Mesenchymal stem cell (in vitro differentiated cells and primary cell): Measurements from ENCODE around the gene CENPN. TPM values are rescaled to one million over a fixed set of nuclear protein-coding genes. Genes with fewer than 3 reads are reported as not detected.

Experiments
- DNase-seq: peaks from one replicate; pipeline ENCODE4 v3.0.0-alpha.2; 2013
- H2AFZ ChIP-seq: one replicate; pipeline ENCODE4 v1.6.1; 2013; ENCODE audit warnings: low read depth, mild to moderate bottlenecking, control low read depth, inconsistent platforms, low read length, moderate library complexity
- H2AK5ac ChIP-seq: 2 replicates; pipeline ENCODE4 v1.6.1; 2013; ENCODE audit warnings: low read length, moderate library complexity, mild to moderate bottlenecking, inconsistent platforms; ENCODE audit not compliant: severe bottlenecking
- H2BK120ac ChIP-seq: one replicate; pipeline ENCODE4 v1.6.1; 2013; ENCODE audit warnings: low read depth, mild to moderate bottlenecking, inconsistent platforms, low read length, moderate library complexity
- H2BK12ac ChIP-seq, 2 experiments: one replicate each; pipeline ENCODE4 v1.6.1; 2013; ENCODE audit warnings: inconsistent platforms in 2 of 2, low read length in 2 of 2, mild to moderate bottlenecking in 2 of 2, moderate library complexity in 2 of 2, control low read depth in 1 of 2
- H2BK15ac ChIP-seq: one replicate; pipeline ENCODE4 v1.6.1; 2013; ENCODE audit warnings: mild to moderate bottlenecking, low read depth, inconsistent platforms; ENCODE audit not compliant: poor library complexity, severe bottlenecking
- H2BK5ac ChIP-seq: 2 replicates; pipeline ENCODE4 v1.6.1; 2013; ENCODE audit warnings: low read depth, mild to moderate bottlenecking, low read length, control low read depth, inconsistent platforms; ENCODE audit not compliant: poor library complexity, severe bottlenecking
- H3K14ac ChIP-seq, 2 experiments: one replicate each; pipeline ENCODE4 v1.6.1; 2013; ENCODE audit warnings: inconsistent platforms in 2 of 2, low read length in 2 of 2, control low read depth in 1 of 2, mild to moderate bottlenecking in 1 of 2, moderate library complexity in 1 of 2
- H3K18ac ChIP-seq, 2 experiments: one replicate each; pipeline ENCODE4 v1.6.1; 2013; ENCODE audit warnings: inconsistent platforms in 2 of 2, low read length in 2 of 2, control low read depth in 1 of 2, low read depth in 1 of 2, mild to moderate bottlenecking in 1 of 2
- H3K23ac ChIP-seq, 2 experiments: one replicate each; pipeline ENCODE4 v1.6.1; 2013; ENCODE audit warnings: inconsistent platforms in 2 of 2, low read length in 2 of 2, mild to moderate bottlenecking in 2 of 2, moderate library complexity in 2 of 2, control low read depth in 1 of 2
- H3K27ac ChIP-seq: 2 replicates; pipeline ENCODE4 v1.5.1; 2013; ENCODE audit warnings: mild to moderate bottlenecking, moderate library complexity, low read length, control low read depth, inconsistent platforms; ENCODE audit not compliant: poor library complexity, severe bottlenecking
- H3K27me3 ChIP-seq, 2 experiments: 2 replicates each; pipeline versions ENCODE4 v1.6.1 to v1.7.0; 2013; ENCODE audit warnings: low read length in 2 of 2, mild to moderate bottlenecking in 2 of 2, moderate library complexity in 2 of 2, control low read depth in 1 of 2, inconsistent platforms in 1 of 2; ENCODE audit not compliant: control insufficient read depth in 1 of 2, insufficient read depth in 1 of 2
- H3K36me3 ChIP-seq, 2 experiments: 2 replicates each; pipeline versions ENCODE4 v1.6.1 to v1.7.0; 2013; ENCODE audit warnings: low read length in 2 of 2, control low read depth in 1 of 2, inconsistent platforms in 1 of 2, low read depth in 1 of 2, mild to moderate bottlenecking in 1 of 2; ENCODE audit not compliant: insufficient read depth in 2 of 2, control insufficient read depth in 1 of 2
- H3K4ac ChIP-seq, 2 experiments: one replicate each; pipeline ENCODE4 v1.6.1; 2013; ENCODE audit warnings: inconsistent platforms in 2 of 2, low read length in 2 of 2, mild to moderate bottlenecking in 2 of 2, moderate library complexity in 2 of 2, control low read depth in 1 of 2, low read depth in 1 of 2
- H3K4me1 ChIP-seq: 2 replicates; pipeline ENCODE4 v1.6.1; 2013; ENCODE audit warnings: low read depth, low read length, control low read depth; ENCODE audit not compliant: control insufficient read depth, insufficient read depth
- H3K4me2 ChIP-seq: 2 replicates; pipeline ENCODE4 v1.6.1; 2013; ENCODE audit warnings: low read length, mild to moderate bottlenecking, inconsistent platforms; ENCODE audit not compliant: poor library complexity, severe bottlenecking
- H3K4me3 ChIP-seq, 2 experiments: 2 replicates each; pipeline versions ENCODE4 v1.5.1 to v1.7.0; 2013; ENCODE audit warnings: low read length in 2 of 2, mild to moderate bottlenecking in 2 of 2, control low read depth in 1 of 2, low read depth in 1 of 2; ENCODE audit not compliant: insufficient read depth in 1 of 2
- H3K79me1 ChIP-seq: replicated peaks from 2 replicates; pipeline ENCODE4 v1.6.1; 2013; ENCODE audit warnings: mild to moderate bottlenecking, control low read depth, low read length, inconsistent platforms; ENCODE audit not compliant: poor library complexity, severe bottlenecking
- H3K9ac ChIP-seq: 2 replicates; pipeline ENCODE4 v1.7.0; 2013; ENCODE audit warnings: mild to moderate bottlenecking, low read length, moderate library complexity
- H3K9me3 ChIP-seq: 2 replicates; pipeline ENCODE4 v1.7.0; 2013; ENCODE audit warnings: mild to moderate bottlenecking, low read length; ENCODE audit not compliant: control insufficient read depth
- H4K8ac ChIP-seq: one replicate; pipeline ENCODE4 v1.6.1; 2013; ENCODE audit warnings: inconsistent platforms, mild to moderate bottlenecking, low read length, moderate library complexity
- H4K91ac ChIP-seq: one replicate; pipeline ENCODE4 v1.6.1; 2013; ENCODE audit warnings: mild to moderate bottlenecking, low read length, inconsistent platforms
- WGBS: methylation state at CpG from one replicate; pipeline ENCODE4 v1.1.7; 2013; ENCODE audit warnings: mixed read lengths; 5-methylcytosine and 5-hydroxymethylcytosine counted together
- polyA plus RNA-seq, 2 experiments: library from polyadenylated mRNA; stranded (reverse); fragments of 200-250 nt; gene quantifications; one replicate each; pipeline ENCODE4 v1.2.3, GENCODE V29; 2013

The CENPN gene, protein sequence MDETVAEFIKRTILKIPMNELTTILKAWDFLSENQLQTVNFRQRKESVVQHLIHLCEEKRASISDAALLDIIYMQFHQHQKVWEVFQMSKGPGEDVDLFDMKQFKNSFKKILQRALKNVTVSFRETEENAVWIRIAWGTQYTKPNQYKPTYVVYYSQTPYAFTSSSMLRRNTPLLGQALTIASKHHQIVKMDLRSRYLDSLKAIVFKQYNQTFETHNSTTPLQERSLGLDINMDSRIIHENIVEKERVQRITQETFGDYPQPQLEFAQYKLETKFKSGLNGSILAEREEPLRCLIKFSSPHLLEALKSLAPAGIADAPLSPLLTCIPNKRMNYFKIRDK
- 14.6 TPM for polyA plus RNA-seq (2013, experiment 1 of 2)
- 10.3 TPM for polyA plus RNA-seq (2013, experiment 2 of 2)

DNA sequence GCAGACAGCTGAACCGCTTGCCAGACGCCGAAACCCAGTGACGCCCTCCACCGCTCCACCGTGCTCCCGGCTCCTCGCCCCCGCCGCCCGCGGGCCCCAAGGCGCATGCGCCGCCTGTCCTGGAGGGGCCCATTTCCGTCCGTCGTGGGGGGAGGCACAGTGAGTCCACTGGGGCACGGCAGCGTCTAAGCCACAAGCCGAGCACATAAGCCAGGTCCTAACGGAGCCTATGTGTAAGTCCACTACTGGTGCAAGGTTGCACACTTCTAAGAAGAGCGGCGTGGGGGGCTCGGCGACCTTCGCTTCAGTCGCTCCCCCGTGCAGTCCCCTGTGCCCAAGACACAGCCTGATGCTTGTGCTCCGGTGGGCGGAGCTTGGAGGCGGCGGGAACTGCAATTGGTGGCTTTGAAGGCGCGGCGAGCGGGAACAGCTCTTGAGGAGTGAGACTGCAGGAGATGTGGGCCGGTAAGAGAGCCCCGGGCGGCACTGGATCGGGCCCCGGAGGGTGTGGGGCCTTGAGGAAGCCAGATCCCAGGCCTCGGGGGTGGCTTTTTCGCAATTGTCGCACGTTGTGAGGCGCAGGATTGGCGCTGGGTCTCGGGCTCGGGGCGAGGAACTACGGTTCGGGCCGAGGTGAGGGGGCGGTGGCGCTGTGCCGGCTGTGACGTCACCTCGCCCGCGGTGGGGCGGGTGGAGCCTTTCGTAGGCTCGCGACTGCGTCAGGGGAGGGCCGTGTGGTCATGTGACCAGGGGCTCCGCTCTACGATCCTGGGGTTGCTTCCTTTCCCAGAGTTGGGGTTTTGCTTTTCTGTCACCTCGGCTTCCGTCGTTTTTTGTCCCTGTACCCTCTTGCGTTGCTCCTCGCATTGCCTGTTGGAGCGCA is at the start of gene CENPN, which contains the start of gene CMC2:
CENPN (plus strand) TSS at position 402 of the 883 bp plus-strand sequence. CDS start 4,726 bp downstream, outside the sequence.
CMC2 (minus strand) TSS at position 73 of the 883 bp plus-strand sequence. CDS start 9,491 bp downstream, outside the sequence.
- H3K79me1 ChIP-seq = peaks cover 20% of the 10 kb centered on the region
- H2BK120ac ChIP-seq = peak within 1 kb of the TSS; percentile 97
- under 1% methylated on average over 75 of the region's 75 CpGs for WGBS

DNA sequence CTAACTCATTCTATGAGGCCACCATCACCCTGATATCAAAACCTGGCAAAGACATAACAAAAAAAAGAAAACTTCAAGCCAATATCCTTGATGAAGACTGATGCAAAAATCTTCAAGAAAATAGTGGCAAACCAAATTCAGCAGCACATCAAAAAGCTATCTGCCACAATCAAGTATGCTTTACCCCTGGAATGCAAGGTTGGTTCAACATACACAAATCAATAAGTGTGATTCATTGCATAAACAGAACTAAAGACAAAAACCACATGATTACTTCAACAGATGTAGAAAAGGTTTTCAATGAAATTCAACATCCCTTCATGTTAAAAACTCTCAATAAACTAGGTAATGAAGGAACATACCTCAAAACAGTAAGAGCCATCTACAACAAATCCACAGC is 48.7 kb upstream of the CENPN start:
- H2BK12ac ChIP-seq = no peak overlapping the region
- H2AFZ ChIP-seq = no peak overlapping the region
- no peak overlapping the region for H2BK120ac ChIP-seq
- no peaks in the 10 kb centered on the region for H3K36me3 ChIP-seq
- H3K27me3 ChIP-seq = no peaks in the 10 kb centered on the region
- H3K4ac ChIP-seq = no peak overlapping the region
- no peak overlapping the region for H3K9ac ChIP-seq
- no peak overlapping the region for H2BK5ac ChIP-seq
- H3K4me2 ChIP-seq = no peak overlapping the region
- H3K23ac ChIP-seq = no peak overlapping the region
- no peak overlapping the region for H3K18ac ChIP-seq
- H4K91ac ChIP-seq = no peak overlapping the region
- no peak overlapping the region for H2BK15ac ChIP-seq
- no peak overlapping the region for H4K8ac ChIP-seq
- no peak for DNase-seq
- no peak overlapping the region for H3K14ac ChIP-seq
- peaks cover 51% of the 10 kb centered on the region for H3K9me3 ChIP-seq
- H3K79me1 ChIP-seq = peaks cover 6% of the 10 kb centered on the region
- H3K4me1 ChIP-seq = peaks cover 6% of the 10 kb centered on the region
- peak overlapping the region in 1 of 2 experiments; percentile 27 for H3K4me3 ChIP-seq
- H3K27ac ChIP-seq = no peak overlapping the region
- no peak overlapping the region for H2AK5ac ChIP-seq

More for the DNA sequence above, at the start of gene CENPN, which contains the start of gene CMC2:
- Histone ChIP-seq H3K4me1 (peaks cover 12% of the 10 kb centered on the region), H3K36me3 (no peaks in the 10 kb centered on the region), H3K4me2 (peak within 1 kb of the TSS; percentile 92), H2AK5ac (no peak within 1 kb of the TSS), H3K14ac (peak within 1 kb of the TSS in 1 of 2 experiments; percentile 87), H2BK5ac (peak within 1 kb of the TSS; percentile 99), H3K23ac (peak within 1 kb of the TSS in 1 of 2 experiments; percentile 64), H3K4me3 (peak within 1 kb of the TSS; percentile 96 to 98), H2BK15ac (peak within 1 kb of the TSS; percentile 63), H3K27ac (peak within 1 kb of the TSS; percentile 97), H4K8ac (peak within 1 kb of the TSS; percentile 97), H3K9me3 (no peaks in the 10 kb centered on the region), H3K4ac (peak within 1 kb of the TSS; percentile 96 to 99), H3K18ac (peak within 1 kb of the TSS; percentile 99), H3K27me3 (no peaks in the 10 kb centered on the region), H4K91ac (peak within 1 kb of the TSS; percentile 100), H2AFZ (peak within 1 kb of the TSS; percentile 89), H2BK12ac (peak within 1 kb of the TSS; percentile 95 to 99), H3K9ac (peak within 1 kb of the TSS; percentile 97)
- DNase-seq = peak; percentile 99

GRCh38 chr16:80962879-80963278 is 44.1 kb upstream of the CENPN start:
- no peaks in the 10 kb centered on the region for H3K36me3 ChIP-seq
- no peak for DNase-seq

GRCh38 chr16:80964351-80964750 is 42.7 kb upstream of the CENPN start:
- Histone ChIP-seq H3K9ac (no peak overlapping the region), H3K23ac (no peak overlapping the region), H3K27ac (no peak overlapping the region), H4K91ac (no peak overlapping the region), H3K18ac (no peak overlapping the region), H3K36me3 (peaks cover 0 to 4% of the 10 kb centered on the region in 2 experiments), H3K4me2 (no peak overlapping the region), H3K4ac (no peak overlapping the region), H2BK120ac (no peak overlapping the region), H3K14ac (no peak overlapping the region), H2AK5ac (no peak overlapping the region), H2BK12ac (no peak overlapping the region), H2AFZ (no peak overlapping the region), H4K8ac (no peak overlapping the region), H3K27me3 (no peaks in the 10 kb centered on the region), H3K4me1 (peaks cover 5% of the 10 kb centered on the region), H2BK15ac (no peak overlapping the region), H3K9me3 (peaks cover 18% of the 10 kb centered on the region), H3K79me1 (peaks cover 2% of the 10 kb centered on the region), H2BK5ac (no peak overlapping the region), H3K4me3 (no peak overlapping the region)
- WGBS = no CpG with 5 or more reads among the region's 2 CpGs
- no peak for DNase-seq

More at GRCh38 chr16:80962879-80963278, 44.1 kb upstream of the CENPN start:
- Histone ChIP-seq H2BK15ac (no peak overlapping the region), H3K4me2 (no peak overlapping the region), H3K14ac (no peak overlapping the region), H3K9ac (no peak overlapping the region), H2BK5ac (no peak overlapping the region), H2BK12ac (no peak overlapping the region), H3K79me1 (peaks cover 4% of the 10 kb centered on the region), H2AK5ac (no peak overlapping the region), H3K4ac (no peak overlapping the region), H3K9me3 (peaks cover 33% of the 10 kb centered on the region), H3K18ac (no peak overlapping the region), H2BK120ac (no peak overlapping the region), H3K4me3 (no peak overlapping the region), H2AFZ (no peak overlapping the region), H3K23ac (no peak overlapping the region), H4K8ac (no peak overlapping the region), H3K4me1 (no peaks in the 10 kb centered on the region), H3K27me3 (no peaks in the 10 kb centered on the region), H4K91ac (no peak overlapping the region), H3K27ac (no peak overlapping the region)
- WGBS = 85% methylated on average over 2 of the region's 2 CpGs
